NAMALWA (cell line): Measurements from ENCODE around the gene ADAMTS3.
"Not testable (repeated sequence)": the region's sequence is repeated elsewhere in the genome, so short reads cannot be mapped to it uniquely, and the experiment has no call there.

Experiments used
- DNase-seq: peaks from one replicate; pipeline ENCODE4 v3.0.0-alpha.2; 2015; ENCODE audit warnings: low spot score

ADAMTS3 gene

GRCh38 chr4:72553540-72554337 is 15.3 kb downstream of the ADAMTS3 start:
- no peak for DNase-seq

DNA sequence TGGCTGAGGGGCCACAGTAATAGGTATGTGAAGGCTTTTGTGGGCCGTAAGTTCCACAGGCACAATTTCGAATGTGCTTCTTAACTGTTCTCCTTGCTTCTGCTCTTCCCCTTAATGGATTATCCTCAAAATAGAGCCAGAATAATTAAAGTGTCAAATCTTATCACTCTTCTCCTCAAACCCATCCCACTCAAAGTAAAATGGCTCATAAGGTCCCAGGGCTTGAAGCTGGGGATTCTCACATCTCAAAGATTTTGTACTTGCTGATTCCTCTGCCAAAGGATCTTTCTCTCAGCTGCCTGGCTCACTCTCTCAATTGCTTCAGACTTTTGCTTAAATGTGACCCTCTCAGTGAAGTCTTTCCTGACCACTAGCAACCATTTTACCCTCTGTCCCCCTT is 16.6 kb downstream of the ADAMTS3 start:
- no peak for DNase-seq

DNA sequence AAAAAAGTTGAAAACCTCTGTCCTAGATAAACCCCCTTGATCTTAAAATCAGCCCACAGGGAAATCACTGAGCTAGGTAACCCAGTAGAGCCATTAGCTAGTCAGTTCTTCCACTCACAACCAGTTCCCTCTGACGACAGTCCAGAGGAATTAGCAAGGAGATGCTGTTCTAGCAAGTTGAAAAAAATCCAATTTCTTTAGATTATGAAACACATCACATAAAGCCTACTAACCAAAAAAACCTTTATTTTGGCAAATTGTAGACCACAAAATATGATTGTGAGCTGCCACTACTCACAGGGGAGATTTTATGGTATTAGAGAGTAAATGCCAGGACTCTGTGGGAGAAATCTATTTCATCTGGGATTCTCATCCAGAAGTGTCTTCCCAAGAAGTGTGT is 22.6 kb downstream of the ADAMTS3 start:
- DNase-seq = no peak

GRCh38 chr4:72540694-72541093 is 28.3 kb downstream of the ADAMTS3 start:
- not testable (repeated sequence) for DNase-seq

DNA sequence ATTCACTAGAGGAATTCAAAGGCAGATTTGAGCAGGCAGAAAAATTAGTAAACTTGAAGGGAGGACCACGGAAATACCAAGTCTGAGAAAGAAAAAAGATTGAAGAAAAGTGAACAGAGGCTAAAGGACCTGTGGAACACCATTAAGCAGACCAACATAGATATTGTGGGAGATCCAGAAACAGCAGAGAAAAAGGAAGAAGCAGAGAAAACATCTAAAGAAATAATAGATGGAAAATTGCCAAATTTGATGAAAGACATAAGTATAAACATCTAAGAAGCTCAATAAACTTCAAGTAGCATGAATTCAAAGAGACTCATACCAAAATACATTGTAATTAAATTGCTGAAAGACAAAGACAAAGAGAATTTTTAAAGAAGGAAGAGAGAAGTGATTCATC is 31.0 kb downstream of the ADAMTS3 start:
- DNase-seq = no peak

GRCh38 chr4:72536443-72536842 is 32.6 kb downstream of the ADAMTS3 start:
- no peak for DNase-seq

- DNase-seq = no peak
These were observed 37.2 kb downstream of the ADAMTS3 start for GRCh38 chr4:72531768-72532290.

GRCh38 chr4:72531322-72531721 is 37.7 kb downstream of the ADAMTS3 start:
- DNase-seq = no peak

- DNase-seq = no peak
These were observed 39.7 kb downstream of the ADAMTS3 start for GRCh38 chr4:72529148-72529822.

GRCh38 chr4:72527038-72527646 is 41.9 kb downstream of the ADAMTS3 start:
- no peak for DNase-seq

DNA sequence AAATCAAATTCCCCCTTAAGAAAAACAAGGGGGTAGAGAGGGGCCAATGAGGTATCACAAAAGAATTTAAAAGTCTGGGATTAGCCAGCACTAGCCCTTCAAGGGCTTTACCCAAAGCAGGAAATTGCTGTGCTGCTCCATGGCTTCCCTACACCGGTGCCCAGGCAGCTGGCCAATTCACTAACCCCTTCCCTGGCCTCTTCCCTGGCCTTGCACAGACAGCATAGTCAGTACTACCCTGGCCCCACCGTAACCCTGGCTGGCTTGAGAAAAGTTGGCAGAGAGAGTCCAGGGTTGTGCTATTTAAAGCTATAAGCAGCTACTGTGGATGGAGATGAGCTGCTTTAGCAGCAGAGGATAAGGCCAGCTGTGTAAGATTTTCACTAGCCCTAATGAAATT is 43.1 kb downstream of the ADAMTS3 start:
- DNase-seq = no peak

GRCh38 chr4:72522440-72522839 is 46.6 kb downstream of the ADAMTS3 start:
- no peak for DNase-seq

GRCh38 chr4:72513227-72513626 is 55.8 kb downstream of the ADAMTS3 start:
- no peak for DNase-seq

DNA sequence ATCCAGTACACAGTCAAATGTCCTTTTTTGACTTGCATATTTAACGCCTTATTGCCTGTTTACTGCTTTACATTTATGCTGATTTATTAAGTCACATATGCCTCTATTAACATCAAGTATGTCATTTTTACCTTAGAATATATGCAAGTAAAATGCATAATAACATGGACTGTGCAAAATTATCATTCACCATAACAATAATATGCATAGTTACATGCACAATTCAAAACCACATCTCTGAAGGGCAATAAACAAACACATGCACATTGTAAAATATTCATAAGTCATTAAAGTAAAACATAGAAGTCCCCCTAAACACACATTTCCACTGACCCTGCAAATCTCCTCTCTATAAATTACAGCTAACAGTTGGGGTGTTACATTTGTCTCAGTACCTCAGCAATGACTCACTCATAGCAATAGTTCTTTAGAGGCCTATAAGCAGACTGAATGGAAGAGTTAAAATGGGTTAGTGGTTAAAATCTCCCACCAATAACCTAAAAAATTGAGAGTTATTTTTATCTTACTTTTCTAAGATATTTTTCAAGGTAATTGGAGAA is 61.1 kb downstream of the ADAMTS3 start:
- no peak for DNase-seq

- DNase-seq = no peak
These were observed 61.9 kb downstream of the ADAMTS3 start for GRCh38 chr4:72507167-72507566.

DNA sequence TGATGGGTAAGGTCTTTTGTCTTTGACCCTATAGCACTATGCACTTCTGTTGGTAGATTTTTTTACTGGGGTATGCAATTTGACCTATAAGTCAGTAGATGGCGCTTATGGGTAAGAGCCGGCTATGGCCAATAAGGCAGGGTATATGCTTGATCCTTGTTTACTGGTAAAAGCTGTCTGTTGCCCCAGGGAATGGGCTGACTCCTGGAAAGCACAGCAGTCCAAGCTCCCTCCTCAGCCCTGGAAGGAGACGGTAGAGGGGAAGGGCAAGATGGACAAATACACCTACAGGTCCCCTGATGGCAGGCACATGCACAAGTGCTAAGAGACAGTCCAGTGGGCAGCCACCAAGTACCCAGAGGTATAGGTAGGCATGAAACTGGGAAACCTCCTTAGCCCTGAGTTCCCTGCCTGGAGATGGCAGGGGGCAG is 63.7 kb downstream of the ADAMTS3 start:
- DNase-seq = peak; percentile 40

- DNase-seq = no peak
These were observed 68.8 kb downstream of the ADAMTS3 start for GRCh38 chr4:72500214-72500613.

GRCh38 chr4:72496119-72496518 is 72.9 kb downstream of the ADAMTS3 start:
- DNase-seq = no peak

GRCh38 chr4:72494156-72494555 is 74.9 kb downstream of the ADAMTS3 start:
- DNase-seq = no peak

- no peak for DNase-seq
These were observed 79.8 kb downstream of the ADAMTS3 start for GRCh38 chr4:72489267-72489666.

DNA sequence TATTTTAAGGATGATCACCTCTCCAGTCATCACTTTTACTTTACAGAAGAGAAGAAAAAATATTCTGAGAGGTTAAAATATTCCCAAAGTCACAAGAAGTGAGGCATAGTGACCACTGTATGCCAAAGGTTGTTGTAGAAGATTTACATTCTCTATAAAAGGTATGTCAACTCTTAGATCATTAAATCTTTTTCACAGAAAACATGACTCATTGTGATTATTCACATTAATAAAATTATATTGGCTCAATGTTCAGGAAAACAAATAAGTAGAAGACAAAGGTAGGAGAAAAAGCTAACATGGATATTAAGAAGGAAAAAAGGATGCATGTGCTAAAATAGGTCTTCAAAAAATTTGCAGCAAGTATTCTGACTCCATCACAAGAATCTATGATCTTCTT is 82.0 kb downstream of the ADAMTS3 start:
- no peak for DNase-seq

- no peak for DNase-seq
These were observed 84.0 kb downstream of the ADAMTS3 start for GRCh38 chr4:72484981-72485380.
